ENCODE results near the gene ERICH4. TPM values are rescaled to one million over a fixed set of nuclear protein-coding genes. Genes with fewer than 3 reads are reported as not detected.

The ERICH4 gene
- total RNA-seq, 2 donors from 2014 or later = not detected

Other genes with a start within 250 kb of the ERICH4 start
- gene CYP2S1, start 249.9 kb upstream of the ERICH4 start, total RNA-seq = 100 to 1,000 TPM; 114 to 152 TPM
- gene AXL, start 223.9 kb upstream of the ERICH4 start, total RNA-seq = 10 to 100 TPM in 1 of 2 donors, 1 to 10 TPM in 1; 6.2 to 21.4 TPM
- 100 to 1,000 TPM; 179 to 233 TPM for gene HNRNPUL1, start 178.8 kb upstream of the ERICH4 start, total RNA-seq
- gene CCDC97, start 133.0 kb upstream of the ERICH4 start, total RNA-seq = 10 to 100 TPM; 20.6 to 30.5 TPM
- 10 to 100 TPM in 1 of 2 donors, 1 to 10 TPM in 1; 7.7 to 14.6 TPM for gene TGFB1, start 89.2 kb upstream of the ERICH4 start, total RNA-seq
- 10 to 100 TPM in 1 of 2 donors, 1 to 10 TPM in 1; 8.4 to 10.4 TPM for gene B9D2, start 79.0 kb upstream of the ERICH4 start, total RNA-seq
- gene TMEM91, start 66.6 kb upstream of the ERICH4 start, total RNA-seq = 1 to 10 TPM; 2.0 to 3.6 TPM
- gene EXOSC5, start 45.8 kb upstream of the ERICH4 start, total RNA-seq = 10 to 100 TPM; 11.5 to 33.5 TPM
- gene BCKDHA, start 45.3 kb upstream of the ERICH4 start, total RNA-seq = 10 to 100 TPM; 18.8 to 31.7 TPM
- 10 to 100 TPM; 26.5 to 34.1 TPM for gene B3GNT8, start 15.8 kb upstream of the ERICH4 start, total RNA-seq
- gene DMAC2, start 3.2 kb upstream of the ERICH4 start, total RNA-seq = 10 to 100 TPM; 48.0 to 61.8 TPM
- under 1 TPM; 0.25 to 0.45 TPM for gene CEACAM21, start 133.0 kb downstream of the ERICH4 start, total RNA-seq
- not detected for gene CEACAM4, start 183.9 kb downstream of the ERICH4 start, total RNA-seq
- gene CEACAM7, start 245.1 kb downstream of the ERICH4 start, total RNA-seq = 100 to 1,000 TPM; 329 to 919 TPM